Measurements from ENCODE around the gene PRSS21.

DNA sequence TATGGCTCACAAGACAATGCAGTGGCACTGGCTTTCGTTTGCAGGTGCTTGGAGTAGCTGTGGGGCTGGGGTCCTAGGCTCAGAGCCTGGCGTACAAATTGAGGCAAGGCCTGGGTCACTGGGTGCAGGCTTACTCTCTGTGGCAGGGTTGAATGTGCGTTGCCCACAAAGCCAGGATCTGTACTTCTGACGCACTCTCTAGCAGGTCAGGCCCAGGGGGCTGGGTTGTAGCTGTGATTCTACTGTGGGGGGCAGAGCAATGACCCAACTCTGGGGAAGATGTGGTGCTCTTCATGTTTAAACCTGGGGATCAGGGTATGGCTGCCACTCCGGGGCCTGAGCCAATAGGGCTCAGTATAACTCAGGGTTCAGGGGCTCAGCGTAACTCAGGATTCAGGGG lies 6.4 kb upstream of the PRSS21 start:
- TF ChIP-seq, protein P1, sequence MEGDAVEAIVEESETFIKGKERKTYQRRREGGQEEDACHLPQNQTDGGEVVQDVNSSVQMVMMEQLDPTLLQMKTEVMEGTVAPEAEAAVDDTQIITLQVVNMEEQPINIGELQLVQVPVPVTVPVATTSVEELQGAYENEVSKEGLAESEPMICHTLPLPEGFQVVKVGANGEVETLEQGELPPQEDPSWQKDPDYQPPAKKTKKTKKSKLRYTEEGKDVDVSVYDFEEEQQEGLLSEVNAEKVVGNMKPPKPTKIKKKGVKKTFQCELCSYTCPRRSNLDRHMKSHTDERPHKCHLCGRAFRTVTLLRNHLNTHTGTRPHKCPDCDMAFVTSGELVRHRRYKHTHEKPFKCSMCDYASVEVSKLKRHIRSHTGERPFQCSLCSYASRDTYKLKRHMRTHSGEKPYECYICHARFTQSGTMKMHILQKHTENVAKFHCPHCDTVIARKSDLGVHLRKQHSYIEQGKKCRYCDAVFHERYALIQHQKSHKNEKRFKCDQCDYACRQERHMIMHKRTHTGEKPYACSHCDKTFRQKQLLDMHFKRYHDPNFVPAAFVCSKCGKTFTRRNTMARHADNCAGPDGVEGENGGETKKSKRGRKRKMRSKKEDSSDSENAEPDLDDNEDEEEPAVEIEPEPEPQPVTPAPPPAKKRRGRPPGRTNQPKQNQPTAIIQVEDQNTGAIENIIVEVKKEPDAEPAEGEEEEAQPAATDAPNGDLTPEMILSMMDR (IDR thresholded peaks at IDR 0.05; ENCODE audit: low read depth, low read length, poor library complexity, severe bottlenecking), result no peak
- no peak for TF ChIP-seq EZH2phosphoT487 (IDR thresholded peaks at IDR 0.05; ENCODE audit: borderline replicate concordance, low read length)

All from DOHH2 (cell line).